DOHH2 (cell line): ENCODE results near the gene PARP16.

Source experiments
- EZH2phosphoT487 ChIP-seq: fragments of 200-600 bp; sonication (generic); IDR thresholded peaks from 2 replicates; pipeline ENCODE4 v1.6.1; 2017; ENCODE audit warnings: borderline replicate concordance, mild to moderate bottlenecking, antibody characterized with exemption, low read length, moderate library complexity, mixed read lengths
- TF ChIP-seq, protein P1 (sequence below): fragments of 200-600 bp; sonication (generic); IDR thresholded peaks from one replicate; pipeline ENCODE4 v1.5.1; 2014; ENCODE audit warnings: antibody characterized with exemption, mild to moderate bottlenecking, low read depth, low read length; ENCODE audit not compliant: poor library complexity, severe bottlenecking

DNA sequence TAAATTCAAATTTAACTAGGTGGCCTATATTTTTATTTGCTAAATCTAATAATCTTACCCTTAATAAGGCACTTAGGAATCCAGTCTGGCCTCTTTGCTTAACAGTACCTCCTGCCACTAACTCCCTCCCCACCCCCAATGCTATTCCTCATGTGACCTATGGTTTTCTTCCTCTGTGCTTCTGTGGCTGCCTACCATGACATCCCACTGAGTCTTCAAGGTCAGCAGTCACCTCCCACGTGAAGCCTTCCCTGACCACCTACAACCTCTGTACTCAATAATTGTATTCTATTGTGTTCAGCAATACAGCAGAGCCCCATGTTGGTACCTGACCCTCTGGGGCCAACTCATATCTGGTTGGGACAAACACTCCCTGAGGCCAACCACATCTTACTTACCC is 9.7 kb downstream of the PARP16 start:
- TF ChIP-seq, protein P1, sequence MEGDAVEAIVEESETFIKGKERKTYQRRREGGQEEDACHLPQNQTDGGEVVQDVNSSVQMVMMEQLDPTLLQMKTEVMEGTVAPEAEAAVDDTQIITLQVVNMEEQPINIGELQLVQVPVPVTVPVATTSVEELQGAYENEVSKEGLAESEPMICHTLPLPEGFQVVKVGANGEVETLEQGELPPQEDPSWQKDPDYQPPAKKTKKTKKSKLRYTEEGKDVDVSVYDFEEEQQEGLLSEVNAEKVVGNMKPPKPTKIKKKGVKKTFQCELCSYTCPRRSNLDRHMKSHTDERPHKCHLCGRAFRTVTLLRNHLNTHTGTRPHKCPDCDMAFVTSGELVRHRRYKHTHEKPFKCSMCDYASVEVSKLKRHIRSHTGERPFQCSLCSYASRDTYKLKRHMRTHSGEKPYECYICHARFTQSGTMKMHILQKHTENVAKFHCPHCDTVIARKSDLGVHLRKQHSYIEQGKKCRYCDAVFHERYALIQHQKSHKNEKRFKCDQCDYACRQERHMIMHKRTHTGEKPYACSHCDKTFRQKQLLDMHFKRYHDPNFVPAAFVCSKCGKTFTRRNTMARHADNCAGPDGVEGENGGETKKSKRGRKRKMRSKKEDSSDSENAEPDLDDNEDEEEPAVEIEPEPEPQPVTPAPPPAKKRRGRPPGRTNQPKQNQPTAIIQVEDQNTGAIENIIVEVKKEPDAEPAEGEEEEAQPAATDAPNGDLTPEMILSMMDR, result no peak
- TF ChIP-seq EZH2phosphoT487, result no peak
